ENCODE results near the gene SAMMSON.

The SAMMSON gene

DNA sequence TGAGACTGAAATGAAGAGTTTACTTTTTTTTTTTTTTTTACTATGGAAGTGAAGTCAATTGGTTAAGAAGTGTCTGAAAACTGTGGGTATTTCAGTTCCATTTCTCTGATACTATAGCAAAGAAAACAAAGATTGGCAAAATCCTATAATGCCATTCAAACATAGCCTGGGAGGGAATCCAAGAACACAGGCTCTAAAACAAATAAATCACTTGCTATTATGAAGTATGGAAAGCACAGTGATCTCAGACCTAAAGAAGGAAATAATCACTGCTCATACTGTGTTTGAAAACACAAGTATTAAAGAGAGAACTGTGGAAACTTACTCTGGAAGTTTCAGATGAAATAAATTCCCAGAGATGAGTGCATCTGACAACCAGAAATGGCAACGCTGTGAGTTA, 12.0 kb downstream of the SAMMSON start:
- DNase-seq (ENCODE audit: low spot score) = no peak

DNA sequence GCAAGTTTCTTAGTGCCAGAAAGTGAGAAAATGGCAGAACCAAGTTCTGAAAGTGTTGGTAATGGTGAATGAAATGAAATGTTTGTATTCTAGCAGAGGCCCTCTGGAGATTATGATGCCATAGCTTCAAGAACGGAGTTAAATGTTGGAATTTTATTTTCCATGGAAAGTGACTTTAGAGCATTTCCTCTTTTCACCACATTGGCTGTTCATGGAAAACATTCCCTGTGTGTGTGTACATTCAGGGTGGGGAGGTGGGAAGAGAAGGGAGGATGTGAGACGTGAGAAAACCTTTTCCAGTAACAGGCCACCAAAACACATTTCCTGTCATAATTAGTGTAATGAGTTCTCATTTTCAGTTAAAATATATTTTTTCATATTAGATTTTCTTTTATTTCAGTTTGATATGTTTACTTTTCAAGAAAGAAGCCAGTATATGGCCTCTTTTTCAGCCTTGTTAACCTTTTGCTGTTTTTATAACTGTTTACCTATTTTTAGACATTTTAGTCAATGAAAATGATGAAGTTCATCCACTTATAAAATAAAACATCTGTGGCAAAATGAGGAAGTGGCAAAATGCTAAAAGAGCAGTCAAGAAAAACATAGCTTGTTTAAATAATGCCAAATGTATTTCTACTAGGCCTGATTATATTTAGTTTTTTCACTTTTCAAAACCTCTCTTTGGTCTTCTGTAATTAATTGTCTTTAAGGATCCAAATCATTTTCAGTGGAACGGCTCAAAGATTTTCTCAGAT, 21.6 kb downstream of the SAMMSON start:
- DNase-seq (ENCODE audit: low spot score) = no peak

DNA sequence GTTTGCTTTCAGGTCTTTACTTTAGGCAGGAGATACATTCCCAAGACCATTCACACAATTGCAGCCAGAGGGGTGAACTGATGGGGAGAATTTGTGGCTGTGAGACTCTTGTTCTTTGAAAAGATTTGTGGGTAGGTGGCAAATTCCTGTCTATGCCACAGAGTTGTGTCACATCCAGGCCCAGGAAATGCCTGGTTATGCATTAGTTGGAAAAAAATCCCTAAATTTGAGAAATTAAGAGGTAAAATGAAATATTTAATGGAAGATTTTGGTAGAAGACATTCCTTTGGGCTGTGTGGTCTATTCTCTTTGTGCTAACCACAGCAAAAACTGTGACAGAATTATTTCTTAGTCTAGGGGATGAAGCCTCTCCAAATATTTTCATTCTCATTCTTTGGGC, 28.8 kb downstream of the SAMMSON start:
- no peak for DNase-seq (ENCODE audit: low spot score)

DNA sequence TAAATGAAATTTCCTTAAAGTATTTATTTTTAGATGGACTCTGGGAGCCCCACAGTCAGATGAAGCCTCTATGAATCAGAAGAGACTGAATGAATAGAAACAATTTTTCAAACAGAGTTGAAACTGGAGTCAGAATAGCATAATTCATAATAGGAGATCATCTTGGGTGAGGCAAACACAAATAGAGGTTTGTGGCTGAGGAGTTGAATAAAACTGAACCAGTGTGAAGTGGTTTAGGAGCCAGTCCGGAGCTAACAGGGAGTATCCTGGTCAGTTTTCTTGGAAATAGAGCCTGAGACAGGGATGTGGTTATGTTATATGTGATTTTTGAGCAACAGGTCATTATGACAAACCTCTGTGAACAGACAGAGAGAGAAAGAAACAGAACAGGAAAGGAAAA, 39.2 kb downstream of the SAMMSON start:
- DNase-seq (ENCODE audit: low spot score) = no peak

DNA sequence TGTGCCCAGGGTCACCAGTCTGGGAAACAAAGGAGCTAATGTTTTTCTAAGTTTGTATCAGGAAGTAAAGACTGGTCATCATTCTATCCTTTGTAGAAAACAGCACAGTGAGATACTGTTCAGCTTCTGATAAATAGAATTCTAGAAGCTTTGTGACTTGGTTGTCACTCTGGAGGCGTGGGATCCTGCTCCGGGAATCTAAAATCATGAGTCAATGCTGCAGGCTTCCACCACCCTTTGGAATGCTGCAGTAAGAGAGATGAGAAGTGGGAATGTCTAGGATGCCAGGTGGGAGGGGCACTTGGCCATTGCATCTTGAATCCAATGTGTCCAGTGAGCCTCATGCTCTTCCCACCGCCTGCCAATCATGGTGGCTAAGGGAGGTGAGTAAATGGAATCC, 40.9 kb downstream of the SAMMSON start:
- DNase-seq (ENCODE audit: low spot score) = no peak

DNA sequence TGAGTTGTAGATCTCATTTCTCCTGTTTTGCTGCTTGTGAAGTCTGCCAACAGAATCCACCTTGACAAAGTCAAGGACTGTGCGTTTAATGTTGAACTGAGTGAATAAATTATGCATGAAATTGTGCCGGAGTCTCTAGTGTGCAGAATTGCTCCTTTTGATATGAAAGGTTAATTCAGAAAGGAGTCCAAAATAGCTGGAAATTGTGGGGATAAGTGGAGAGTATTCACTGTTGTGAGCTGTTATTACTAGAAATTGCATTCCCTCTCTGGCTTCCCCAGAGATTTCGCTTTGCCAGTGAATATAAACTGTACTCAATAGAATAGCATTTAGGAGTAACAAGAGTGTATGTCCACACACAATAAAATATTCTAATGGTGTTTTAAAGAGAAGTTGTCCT, 43.1 kb downstream of the SAMMSON start:
- no peak for DNase-seq (ENCODE audit: low spot score)

DNA sequence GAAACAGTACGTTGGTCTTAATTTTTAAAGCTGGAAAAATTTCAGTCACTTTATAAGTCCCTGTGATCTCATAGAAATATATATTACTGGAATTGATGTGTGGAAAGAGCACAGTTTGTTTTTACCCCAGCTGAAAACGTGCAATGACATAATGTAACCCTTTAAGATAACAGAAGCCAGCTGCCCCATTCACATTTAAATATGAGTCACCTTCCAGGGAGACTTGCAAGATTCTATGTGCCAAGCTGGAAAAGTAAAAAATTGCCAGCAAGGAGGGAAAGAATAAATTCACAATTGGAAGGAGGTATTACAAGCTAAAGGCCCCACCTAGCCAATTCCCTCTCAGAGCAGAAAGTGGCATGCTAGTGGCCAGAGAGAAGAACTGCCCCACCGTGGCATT, 50.2 kb downstream of the SAMMSON start:
- DNase-seq (ENCODE audit: low spot score) = no peak

DNA sequence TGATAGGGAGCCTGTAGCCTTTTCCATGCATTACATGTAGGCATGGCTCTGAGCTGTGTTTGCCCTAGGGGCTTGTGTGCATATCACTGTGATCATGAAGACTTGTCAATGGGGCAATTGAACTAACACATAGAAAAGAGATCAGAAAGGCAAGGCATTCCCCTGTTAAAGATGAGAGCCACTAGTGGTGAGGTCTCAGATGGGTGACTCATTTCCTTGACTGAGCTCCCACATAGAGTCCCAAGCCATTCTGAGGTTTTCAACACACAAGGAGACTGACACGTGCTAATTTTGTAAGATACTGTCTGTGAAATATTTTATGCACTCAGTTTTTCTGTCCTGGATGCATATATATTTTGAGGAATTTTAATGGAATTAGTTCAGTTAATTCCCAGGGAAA, 53.8 kb downstream of the SAMMSON start:
- no peak for DNase-seq (ENCODE audit: low spot score)

DNA sequence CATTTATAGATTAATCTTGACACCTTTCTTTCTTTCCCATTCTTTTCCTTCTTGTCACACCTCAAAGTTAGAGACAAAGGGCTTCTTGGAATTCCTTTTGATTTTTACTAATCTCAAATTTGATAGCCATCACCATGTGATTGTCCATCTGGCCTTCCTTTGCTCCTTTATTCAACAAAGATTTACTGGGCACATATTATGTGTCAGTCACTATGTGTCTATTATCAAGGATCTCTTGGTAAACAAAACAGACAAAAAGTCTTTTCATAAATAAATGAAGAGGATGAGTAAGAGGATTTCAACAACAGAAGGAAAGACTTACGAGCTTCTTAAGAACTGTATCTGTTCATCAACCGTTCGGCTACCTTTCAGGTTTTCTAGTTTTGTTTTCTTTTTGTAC, 56.5 kb downstream of the SAMMSON start:
- DNase-seq (ENCODE audit: low spot score) = no peak

DNA sequence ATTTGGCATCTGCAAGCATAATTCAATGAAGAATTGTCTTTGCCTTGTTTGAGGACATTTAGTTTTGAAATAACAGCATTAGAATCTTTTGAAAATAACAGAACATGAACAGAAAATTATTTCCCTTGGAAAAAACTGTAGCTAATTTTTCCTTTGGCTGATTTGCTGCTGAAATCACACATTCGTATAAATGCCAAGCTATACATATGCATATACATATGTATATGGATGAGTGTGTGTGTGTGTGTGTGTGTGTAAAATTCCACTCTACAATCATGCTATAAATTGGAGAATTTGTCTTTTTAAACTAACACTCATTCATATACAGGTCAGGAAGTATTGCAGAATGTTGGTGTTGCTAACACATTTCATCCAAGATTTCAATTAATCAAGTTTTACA, 57.9 kb downstream of the SAMMSON start:
- DNase-seq (ENCODE audit: low spot score) = no peak

DNA sequence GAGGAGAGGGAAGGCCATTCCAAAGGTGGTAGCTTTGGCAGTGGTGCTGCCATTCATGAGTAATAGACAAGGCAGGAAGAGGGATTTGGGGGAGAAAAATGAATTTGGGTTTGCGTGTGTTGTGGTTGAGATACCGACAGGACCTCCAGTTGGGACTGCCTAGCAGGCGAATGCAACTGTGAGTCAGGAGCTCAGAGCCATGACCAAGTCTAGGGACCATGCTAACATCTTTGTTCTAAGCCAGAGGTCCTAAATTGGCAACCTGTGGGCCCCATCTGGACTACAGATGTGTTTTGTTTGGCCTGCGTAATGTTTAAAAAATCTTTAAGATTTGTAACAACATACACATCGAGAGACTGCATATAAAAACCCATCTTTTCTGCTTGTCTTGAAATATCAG, 61.6 kb downstream of the SAMMSON start:
- DNase-seq (ENCODE audit: low spot score) = no peak

DNA sequence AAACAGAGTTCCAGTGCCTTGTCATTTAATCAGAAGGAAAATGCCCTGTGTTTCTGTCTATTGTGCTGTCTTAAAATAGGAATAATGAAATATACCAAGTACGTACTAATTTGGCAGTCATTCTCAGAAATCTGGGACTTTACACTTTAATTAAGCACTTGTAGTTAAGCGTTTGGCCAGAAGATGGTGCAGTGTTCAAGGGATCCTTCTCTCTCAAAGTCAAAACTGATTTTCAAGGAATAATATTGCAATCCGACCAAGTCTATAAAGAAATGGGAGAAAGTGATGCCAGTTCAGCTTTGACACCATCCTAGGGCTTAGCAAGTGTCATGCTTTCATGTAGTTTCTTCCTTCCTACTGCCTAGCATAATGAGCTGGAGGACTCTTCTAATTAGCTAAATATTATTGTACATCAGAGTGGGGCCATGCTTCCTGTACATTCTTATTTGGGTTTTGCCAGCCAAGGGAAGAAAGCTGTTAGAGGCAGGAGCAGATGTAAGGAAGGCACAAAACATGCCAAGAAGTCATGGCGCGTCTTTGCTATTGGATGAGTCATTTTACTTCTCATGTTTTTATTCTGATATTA, 64.8 kb downstream of the SAMMSON start:
- peak; percentile 27 for DNase-seq (ENCODE audit: low spot score)

DNA sequence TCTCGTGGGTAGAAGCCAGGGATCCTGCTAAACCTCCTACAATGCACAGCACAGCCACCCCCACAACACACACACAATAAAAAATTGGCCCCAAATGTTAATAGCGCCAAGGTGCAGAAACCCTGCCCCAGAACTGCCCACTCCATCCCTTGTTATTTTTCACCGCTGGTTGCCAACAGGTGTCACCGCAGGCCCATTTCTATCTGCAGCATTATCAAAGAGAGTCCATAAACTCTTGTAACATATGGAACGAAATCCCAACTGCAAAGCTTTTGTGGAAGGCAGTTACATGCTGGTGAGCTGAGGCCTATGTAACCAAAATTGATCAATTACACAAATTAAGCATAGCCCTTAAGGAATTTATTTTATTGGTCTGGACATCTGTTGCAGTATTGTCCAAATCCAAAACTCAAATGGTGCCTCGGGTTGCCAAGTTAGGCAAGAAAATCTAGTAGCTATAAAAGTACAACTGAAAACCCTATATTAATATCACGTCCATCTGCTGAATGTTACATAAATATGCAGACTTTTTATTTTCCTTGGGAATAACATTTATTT, 66.2 kb downstream of the SAMMSON start:
- no peak for DNase-seq (ENCODE audit: low spot score)

DNA sequence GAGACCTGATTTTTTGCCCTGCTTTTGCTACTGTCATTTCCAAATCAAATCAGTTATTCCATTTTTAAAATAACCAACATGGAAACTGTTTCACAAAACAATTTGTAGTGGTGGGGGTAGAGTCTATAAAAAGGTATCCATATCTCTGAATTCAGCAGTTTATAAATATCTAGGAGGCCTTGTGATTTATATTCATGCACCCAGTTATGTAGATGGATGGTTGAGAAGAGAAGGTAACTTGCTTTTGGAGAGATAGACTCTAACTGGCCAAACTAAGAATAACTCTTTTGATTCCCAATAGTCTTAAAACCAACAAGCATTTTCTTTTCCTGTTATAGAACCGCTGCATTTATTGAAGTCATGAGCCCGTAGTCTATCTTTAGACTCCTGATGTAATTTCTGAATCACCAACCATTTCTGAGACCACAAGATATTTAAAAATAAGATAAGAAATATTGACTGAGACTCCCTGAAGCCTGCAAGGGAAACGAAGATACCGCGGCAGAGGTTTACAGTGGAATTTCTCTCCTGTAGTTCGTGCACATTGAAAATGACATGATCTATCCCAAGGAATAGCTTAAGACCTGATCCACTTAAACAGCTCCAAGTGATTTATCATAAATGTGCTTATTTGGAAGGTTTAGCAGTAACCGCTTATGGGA, 68.5 kb downstream of the SAMMSON start:
- no peak for DNase-seq (ENCODE audit: low spot score)

DNA sequence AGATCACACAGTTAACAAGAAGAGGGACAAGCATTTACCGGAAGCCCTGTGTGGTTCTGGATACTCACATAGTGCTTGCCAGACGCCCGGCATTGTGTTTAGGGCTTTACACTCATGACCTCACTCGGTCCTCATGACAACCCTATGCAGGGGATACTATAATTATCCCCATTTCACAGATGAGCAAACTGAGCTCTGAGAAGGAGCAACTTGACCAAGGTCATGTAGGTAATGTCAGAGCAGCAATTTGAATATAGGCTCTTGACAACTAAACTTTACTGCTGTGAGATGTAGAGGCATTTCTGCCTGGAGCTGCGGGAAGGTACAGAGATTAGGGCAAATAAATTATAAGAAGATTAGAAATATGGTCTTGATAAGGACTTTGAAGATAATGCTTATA, 70.0 kb downstream of the SAMMSON start:
- DNase-seq (ENCODE audit: low spot score) = no peak

DNA sequence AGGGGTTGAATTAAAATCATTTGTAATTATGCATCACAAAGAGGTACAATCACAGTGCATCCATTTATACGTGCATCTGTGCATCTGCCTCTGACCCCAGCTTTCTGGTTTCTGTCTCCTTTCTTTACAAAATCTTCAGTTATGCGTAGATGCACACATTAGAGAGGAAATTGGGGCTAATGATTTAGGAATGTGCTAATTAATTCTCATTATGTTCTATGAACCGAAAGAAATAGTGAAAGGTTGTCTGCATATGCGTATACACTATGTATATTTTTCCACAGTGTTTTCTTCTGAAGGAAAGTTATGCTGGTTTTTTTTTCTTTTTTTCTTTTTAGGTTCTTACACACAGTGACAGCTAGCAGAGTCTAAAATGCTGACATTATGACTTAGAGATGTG, 71.6 kb downstream of the SAMMSON start:
- no peak for DNase-seq (ENCODE audit: low spot score)

DNA sequence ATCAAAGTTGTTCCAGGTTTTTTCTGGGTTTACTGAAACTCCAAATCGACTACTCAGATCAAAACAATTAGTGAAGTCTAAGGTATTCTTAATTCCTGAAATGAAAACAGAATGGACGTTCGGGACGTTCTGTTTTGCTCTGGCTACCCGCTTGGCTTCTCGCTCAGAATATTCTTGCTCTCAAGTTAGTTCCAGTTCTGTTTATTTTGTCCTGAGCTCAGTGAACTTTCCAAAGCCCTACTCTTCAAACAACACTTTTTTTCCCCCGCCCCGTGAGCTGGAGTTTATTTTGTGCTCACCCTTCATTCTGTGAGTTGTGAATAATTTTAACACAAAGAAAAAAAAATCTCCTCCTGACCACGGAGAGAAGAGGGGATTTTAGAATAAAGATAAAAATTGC, 72.6 kb downstream of the SAMMSON start:
- no peak for DNase-seq (ENCODE audit: low spot score)

DNA sequence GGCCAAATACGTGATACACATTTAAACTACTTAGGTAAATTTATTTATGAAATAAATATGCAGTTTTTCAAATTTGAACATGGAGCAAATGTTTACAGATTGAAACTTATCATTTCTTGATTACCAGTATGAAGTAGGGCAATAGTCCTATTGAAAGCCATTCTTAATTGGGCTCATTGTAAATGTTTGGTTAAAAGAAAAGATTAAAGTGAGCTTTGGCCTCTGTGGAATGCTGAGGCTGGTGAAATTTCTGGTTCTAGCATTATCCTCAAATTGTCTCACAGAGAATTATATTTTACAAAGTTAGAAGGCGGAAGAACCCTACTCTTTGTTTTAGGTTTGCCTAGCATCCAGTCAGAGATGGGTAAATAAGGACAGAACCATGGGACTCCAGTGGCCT, 73.2 kb downstream of the SAMMSON start:
- no peak for DNase-seq (ENCODE audit: low spot score)

DNA sequence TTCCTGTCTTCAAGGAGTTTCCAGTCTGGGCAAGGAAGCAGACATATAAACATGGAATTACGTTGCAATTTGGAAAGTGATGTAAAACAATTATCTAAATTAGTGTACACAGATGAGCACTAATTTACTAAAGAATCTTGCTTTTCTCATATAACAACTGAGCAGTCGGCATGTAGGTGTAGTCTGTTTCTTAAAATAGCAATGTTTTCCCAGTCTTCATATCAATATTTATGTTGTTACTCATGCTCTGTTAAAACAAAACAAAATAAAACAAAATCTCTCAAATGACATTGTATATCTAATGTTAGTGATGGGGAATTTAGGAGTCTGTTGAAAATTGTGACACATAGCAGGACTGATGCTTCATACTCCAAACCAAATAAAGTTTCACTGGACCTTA, 75.6 kb downstream of the SAMMSON start:
- no peak for DNase-seq (ENCODE audit: low spot score)

DNA sequence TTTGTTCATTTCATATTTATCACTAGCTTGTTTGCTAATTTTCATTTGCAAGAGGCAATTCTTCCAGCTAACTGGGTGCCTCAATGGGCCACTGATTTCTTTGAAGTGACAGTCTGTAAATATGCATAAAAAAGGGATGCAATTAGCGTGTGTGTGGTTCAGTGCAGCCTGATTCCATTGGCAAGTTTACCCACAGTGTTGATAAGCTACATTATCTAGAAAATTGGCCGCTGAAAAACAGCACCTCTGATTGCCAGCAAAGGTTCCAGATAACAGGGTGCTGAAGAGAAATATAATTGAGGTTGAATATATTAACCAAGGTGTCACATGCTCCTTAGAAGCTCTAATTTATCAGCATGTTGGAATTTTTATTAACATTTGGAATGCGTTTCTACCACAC, 76.9 kb downstream of the SAMMSON start:
- no peak for DNase-seq (ENCODE audit: low spot score)

DNA sequence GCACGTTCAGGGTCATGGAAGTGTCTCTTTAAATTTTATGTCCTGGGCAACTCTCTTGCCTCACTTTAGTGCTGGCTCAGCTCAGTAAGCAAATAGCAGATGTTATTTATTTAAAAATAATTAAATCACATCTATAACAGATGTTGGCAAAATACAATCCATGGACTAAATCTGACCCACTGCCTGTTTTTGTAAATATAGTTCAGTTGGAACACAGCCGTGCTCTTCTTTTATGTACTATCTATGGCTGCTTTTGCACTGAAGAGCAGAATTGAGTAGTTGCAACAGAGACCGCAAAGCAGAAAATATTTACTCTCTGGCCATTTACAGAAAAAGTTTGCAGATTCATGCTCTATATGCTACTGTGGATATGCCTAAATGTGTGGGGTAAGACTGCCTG, 79.2 kb downstream of the SAMMSON start:
- DNase-seq (ENCODE audit: low spot score) = no peak

DNA sequence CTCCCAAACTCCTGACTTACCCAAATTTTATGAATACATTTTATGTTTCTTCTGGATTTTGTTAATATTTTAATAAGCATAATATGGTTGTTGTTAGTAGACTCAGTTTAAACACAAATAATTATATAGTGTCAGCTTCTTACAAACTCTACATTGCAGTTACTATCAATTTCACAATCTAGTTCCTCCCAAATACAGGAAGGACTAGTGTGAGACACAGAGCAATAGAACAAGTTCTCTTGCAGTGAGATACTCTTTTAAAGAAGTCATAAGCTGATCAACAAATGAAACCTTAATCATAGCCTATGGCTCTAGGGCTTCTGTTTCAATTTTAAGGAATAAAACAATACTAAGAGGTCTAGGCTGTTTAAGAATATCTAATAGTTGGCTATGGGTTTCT, 86.1 kb downstream of the SAMMSON start:
- no peak for DNase-seq (ENCODE audit: low spot score)

DNA sequence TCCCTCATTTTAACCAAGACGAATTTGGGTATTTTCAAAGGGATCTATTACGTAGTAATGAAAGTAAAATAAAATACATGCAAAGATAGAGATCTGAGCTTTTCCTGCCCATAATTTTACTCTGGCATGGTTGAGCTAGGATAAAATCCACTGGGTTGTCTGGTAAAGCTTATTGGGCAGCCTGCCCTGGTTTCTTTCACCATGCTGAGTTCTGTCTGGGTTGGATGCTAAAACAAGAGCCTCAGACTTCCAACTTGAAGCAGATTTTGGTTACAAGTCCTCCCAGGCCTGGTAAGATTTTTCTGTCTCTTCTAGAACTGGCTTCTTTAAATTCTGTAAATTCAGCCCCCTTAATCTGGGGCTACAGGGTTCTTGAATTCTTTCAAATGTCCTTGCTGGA, 86.8 kb downstream of the SAMMSON start:
- no peak for DNase-seq (ENCODE audit: low spot score)

Data from AG08395 (cell line).